Dermis blood vessel endothelial cell (primary cell): Measurements from ENCODE around the gene HDAC4. TPM values are rescaled to one million over a fixed set of nuclear protein-coding genes. Genes with fewer than 3 reads are reported as not detected.

ENCODE experiments used
- DNase-seq: peaks from one replicate; pipeline ENCODE4 v3.0.0; 2010
- total RNA-seq: library from RNA; depleted of rRNA; stranded (reverse); fragments of >200 nt; gene quantifications from 2 replicates; pipeline ENCODE4 v1.2.3, GENCODE V29; 2014

Gene HDAC4
- total RNA-seq, 1 donor from 2014 or later, result 17.4 TPM

- no peak for DNase-seq
Measured at GRCh38 chr2:239199041-239199768, 201.6 kb downstream of the HDAC4 start.

GRCh38 chr2:239198221-239198620, 202.6 kb downstream of the HDAC4 start:
- DNase-seq, result no peak

- DNase-seq, result no peak
Measured at GRCh38 chr2:239197146-239197545, 203.7 kb downstream of the HDAC4 start.

- no peak for DNase-seq
Measured at GRCh38 chr2:239196474-239197021, 204.3 kb downstream of the HDAC4 start.

GRCh38 chr2:239195992-239196391, 204.8 kb downstream of the HDAC4 start:
- DNase-seq, result no peak

- DNase-seq, result no peak
Measured at GRCh38 chr2:239195318-239195871, 205.4 kb downstream of the HDAC4 start.

- no peak for DNase-seq
Measured at GRCh38 chr2:239194731-239195317, 206.0 kb downstream of the HDAC4 start.

GRCh38 chr2:239193925-239194677, 206.7 kb downstream of the HDAC4 start:
- DNase-seq, result no peak

GRCh38 chr2:239193401-239193811, 207.4 kb downstream of the HDAC4 start:
- DNase-seq, result no peak

GRCh38 chr2:239192975-239193374, 207.8 kb downstream of the HDAC4 start:
- no peak for DNase-seq

- DNase-seq, result no peak
Measured at GRCh38 chr2:239192456-239192855, 208.4 kb downstream of the HDAC4 start.

- no peak for DNase-seq
Measured at GRCh38 chr2:239190921-239191885, 209.6 kb downstream of the HDAC4 start.

GRCh38 chr2:239190361-239190760, 210.5 kb downstream of the HDAC4 start:
- no peak for DNase-seq

- no peak for DNase-seq
Measured at GRCh38 chr2:239189711-239190131, 211.1 kb downstream of the HDAC4 start.

GRCh38 chr2:239188536-239188935, 212.3 kb downstream of the HDAC4 start:
- DNase-seq, result no peak

- DNase-seq, result no peak
Measured at GRCh38 chr2:239187464-239188253, 213.2 kb downstream of the HDAC4 start.

- DNase-seq, result no peak
Measured at GRCh38 chr2:239186516-239187357, 214.1 kb downstream of the HDAC4 start.

- DNase-seq, result no peak
Measured at GRCh38 chr2:239184968-239185903, 215.6 kb downstream of the HDAC4 start.

- DNase-seq, result no peak
Measured at GRCh38 chr2:239184179-239184578, 216.6 kb downstream of the HDAC4 start.
